ENCODE results near the gene MFAP5. TPM values are rescaled to one million over a fixed set of nuclear protein-coding genes. Genes with fewer than 3 reads are reported as not detected.

MFAP5 gene
- total RNA-seq, 1 donor from 2014 or later, result 387 TPM

Other genes with a start within 250 kb of the MFAP5 start
- not detected for gene CLEC6A, start 206.9 kb downstream of the MFAP5 start, total RNA-seq
- gene CLEC4D, start 149.3 kb downstream of the MFAP5 start, total RNA-seq, result 0.67 TPM
- 2.6 TPM for gene CLEC4E, start 121.9 kb downstream of the MFAP5 start, total RNA-seq
- 0.40 TPM for gene AICDA, start 50.0 kb downstream of the MFAP5 start, total RNA-seq
- 79.8 TPM for gene RIMKLB, start 35.2 kb upstream of the MFAP5 start, total RNA-seq
- 13.6 TPM for gene A2ML1, start 159.8 kb upstream of the MFAP5 start, total RNA-seq

Measured in sciatic nerve (tissue), 1 donor.